Testis (tissue), 2 donors: ENCODE data around the gene GLI3.

Source experiments
- POLR2A ChIP-seq: fragments of 450-650 bp; IDR thresholded peaks from one replicate; pipeline ENCODE4 v1.6.1; 2017; ENCODE audit warnings: antibody characterized with exemption, mild to moderate bottlenecking, moderate library complexity
- TF ChIP-seq, protein P1 (sequence below), 3 experiments: fragments of 450-650 bp in 2 of 3; fragments of 200-600 bp in 1 of 3; sonication (generic) in 1 of 3; IDR thresholded peaks; one replicate each; pipeline ENCODE4 v1.5.1; 2016 to 2019; ENCODE audit warnings: antibody characterized with exemption in 3 of 3, mild to moderate bottlenecking in 2 of 3, moderate library complexity in 1 of 3

DNA sequence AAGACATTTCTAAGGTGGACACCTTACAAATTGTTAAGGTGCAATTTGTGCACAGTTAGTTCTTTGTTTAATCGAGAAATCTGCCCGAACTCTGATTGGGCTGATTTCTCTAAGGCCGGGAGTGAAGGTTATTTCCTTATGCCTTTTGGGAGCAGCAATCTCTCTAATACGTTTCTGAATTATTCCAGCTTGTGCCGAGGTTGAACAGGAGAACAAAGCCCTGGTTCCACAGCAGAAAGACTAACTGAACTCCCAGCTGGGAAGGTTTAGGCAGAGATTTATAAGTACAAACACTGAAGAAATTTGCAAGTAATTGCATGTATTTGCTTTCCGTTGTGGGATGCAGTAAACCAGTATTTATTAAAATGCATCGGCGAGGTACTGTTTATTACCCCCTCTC is 116.8 kb downstream of the GLI3 start:
- TF ChIP-seq, protein P1, sequence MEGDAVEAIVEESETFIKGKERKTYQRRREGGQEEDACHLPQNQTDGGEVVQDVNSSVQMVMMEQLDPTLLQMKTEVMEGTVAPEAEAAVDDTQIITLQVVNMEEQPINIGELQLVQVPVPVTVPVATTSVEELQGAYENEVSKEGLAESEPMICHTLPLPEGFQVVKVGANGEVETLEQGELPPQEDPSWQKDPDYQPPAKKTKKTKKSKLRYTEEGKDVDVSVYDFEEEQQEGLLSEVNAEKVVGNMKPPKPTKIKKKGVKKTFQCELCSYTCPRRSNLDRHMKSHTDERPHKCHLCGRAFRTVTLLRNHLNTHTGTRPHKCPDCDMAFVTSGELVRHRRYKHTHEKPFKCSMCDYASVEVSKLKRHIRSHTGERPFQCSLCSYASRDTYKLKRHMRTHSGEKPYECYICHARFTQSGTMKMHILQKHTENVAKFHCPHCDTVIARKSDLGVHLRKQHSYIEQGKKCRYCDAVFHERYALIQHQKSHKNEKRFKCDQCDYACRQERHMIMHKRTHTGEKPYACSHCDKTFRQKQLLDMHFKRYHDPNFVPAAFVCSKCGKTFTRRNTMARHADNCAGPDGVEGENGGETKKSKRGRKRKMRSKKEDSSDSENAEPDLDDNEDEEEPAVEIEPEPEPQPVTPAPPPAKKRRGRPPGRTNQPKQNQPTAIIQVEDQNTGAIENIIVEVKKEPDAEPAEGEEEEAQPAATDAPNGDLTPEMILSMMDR (IDR thresholded peaks at IDR 0.05): no peak
- no peak for TF ChIP-seq POLR2A
